Thoracic aorta (tissue), 2 donors: ENCODE data around the gene FGD6. TPM values are rescaled to one million over a fixed set of nuclear protein-coding genes. Genes with fewer than 3 reads are reported as not detected.
"Not testable (repeated sequence)": the region's sequence is repeated elsewhere in the genome, so short reads cannot be mapped to it uniquely, and the experiment has no call there.

Experiments used
- ATAC-seq: fragments of 150-250 bp; one replicate; pipeline ENCODE4 v1.8.0; 2017; ENCODE audit warnings: low read depth; ENCODE audit not compliant: insufficient number of reproducible peaks, low FRiP score
- DNase-seq: peaks from one replicate; pipeline ENCODE4 v3.0.0-alpha.2; 2020; ENCODE audit warnings: low spot score
- H3K27ac ChIP-seq, 2 donors: fragments of 200-600 bp; sonication (generic); 1 replicate in 1 of 2; 2 replicates in 1 of 2; pipeline ENCODE4 v1.5.1; 2016; ENCODE audit warnings: mild to moderate bottlenecking in 2 of 2, moderate library complexity in 2 of 2
- H3K27me3 ChIP-seq: fragments of 200-600 bp; sonication (generic); replicated peaks from 2 replicates; pipeline ENCODE4 v1.6.0; 2016; ENCODE audit warnings: mild to moderate bottlenecking; ENCODE audit not compliant: insufficient read depth
- H3K36me3 ChIP-seq: fragments of 200-600 bp; sonication (generic); one replicate; pipeline ENCODE4 v1.5.1; 2016
- H3K4me1 ChIP-seq, 2 donors: fragments of 200-600 bp; sonication (generic); 1 replicate in 1 of 2; 2 replicates in 1 of 2; pipeline versions ENCODE4 v1.5.1 to v1.6.0; 2016; ENCODE audit warnings: low read depth in 2 of 2, mild to moderate bottlenecking in 1 of 2; ENCODE audit not compliant: control insufficient read depth in 1 of 2
- H3K4me3 ChIP-seq: fragments of 200-600 bp; sonication (generic); 2 replicates; pipeline ENCODE4 v1.5.1; 2016; ENCODE audit warnings: mild to moderate bottlenecking
- H3K9me3 ChIP-seq: fragments of 200-600 bp; sonication (generic); 2 replicates; pipeline ENCODE4 v1.5.1; 2016
- total RNA-seq, 2 donors: library from RNA; depleted of rRNA; stranded (reverse); fragments of >200 nt; gene quantifications; one replicate each; pipeline versions ENCODE4 v1.1.0 to v1.2.3, GENCODE V29; 2016
- TF ChIP-seq, protein P1 (sequence below): fragments of 200-600 bp; sonication (generic); IDR thresholded peaks from one replicate; pipeline ENCODE4 v1.5.1; 2019; ENCODE audit warnings: antibody characterized with exemption

Gene FGD6
- total RNA-seq, 2 donors from 2014 or later = 8.4 to 9.8 TPM

DNA sequence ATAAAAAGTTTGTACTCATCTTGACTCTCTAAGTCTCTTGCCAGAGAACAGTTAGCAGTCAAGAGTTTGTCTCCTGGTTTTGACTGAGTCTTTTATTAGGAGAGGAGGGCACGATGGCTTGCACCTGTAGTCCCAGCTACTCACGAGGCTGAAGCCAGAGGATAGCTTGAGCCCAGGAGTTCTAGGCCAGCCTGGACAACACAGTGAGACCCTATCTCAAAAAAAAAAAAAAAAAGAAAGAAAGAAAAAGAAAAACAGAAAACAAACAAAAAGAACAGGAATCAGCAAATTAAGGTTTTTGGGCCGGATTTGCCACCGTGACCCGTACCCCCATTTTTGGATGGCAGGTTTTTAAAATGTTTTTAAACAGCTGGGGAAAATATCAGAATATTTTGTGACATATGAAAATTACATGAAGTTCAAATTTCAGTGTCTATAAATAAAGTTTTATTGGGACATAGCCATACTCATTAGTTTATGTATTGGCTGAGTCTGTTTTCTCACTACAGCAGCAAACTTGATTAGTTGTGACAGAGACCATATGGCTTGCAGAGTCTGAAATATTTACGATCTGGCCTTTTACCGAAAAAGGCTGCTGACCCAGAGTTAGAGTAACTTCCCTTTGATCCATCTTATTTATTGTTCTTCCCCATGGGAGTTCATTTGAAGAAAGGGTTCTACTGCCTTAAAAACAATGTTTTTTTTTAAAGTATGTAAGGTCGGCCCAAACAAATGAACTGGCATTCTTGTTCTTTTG lies 31.5 kb upstream of the FGD6 start:
- Histone ChIP-seq H3K36me3 (peaks cover 8% of the 10 kb centered on the region), H3K4me3 (no peak overlapping the region), H3K9me3 (no peaks in the 10 kb centered on the region), H3K27ac (no peak overlapping the region), H3K4me1 (peaks cover 20 to 64% of the 10 kb centered on the region in 2 donors), H3K27me3 (no peaks in the 10 kb centered on the region)
- no peak for ATAC-seq
- no peak for DNase-seq
- TF ChIP-seq, protein P1, sequence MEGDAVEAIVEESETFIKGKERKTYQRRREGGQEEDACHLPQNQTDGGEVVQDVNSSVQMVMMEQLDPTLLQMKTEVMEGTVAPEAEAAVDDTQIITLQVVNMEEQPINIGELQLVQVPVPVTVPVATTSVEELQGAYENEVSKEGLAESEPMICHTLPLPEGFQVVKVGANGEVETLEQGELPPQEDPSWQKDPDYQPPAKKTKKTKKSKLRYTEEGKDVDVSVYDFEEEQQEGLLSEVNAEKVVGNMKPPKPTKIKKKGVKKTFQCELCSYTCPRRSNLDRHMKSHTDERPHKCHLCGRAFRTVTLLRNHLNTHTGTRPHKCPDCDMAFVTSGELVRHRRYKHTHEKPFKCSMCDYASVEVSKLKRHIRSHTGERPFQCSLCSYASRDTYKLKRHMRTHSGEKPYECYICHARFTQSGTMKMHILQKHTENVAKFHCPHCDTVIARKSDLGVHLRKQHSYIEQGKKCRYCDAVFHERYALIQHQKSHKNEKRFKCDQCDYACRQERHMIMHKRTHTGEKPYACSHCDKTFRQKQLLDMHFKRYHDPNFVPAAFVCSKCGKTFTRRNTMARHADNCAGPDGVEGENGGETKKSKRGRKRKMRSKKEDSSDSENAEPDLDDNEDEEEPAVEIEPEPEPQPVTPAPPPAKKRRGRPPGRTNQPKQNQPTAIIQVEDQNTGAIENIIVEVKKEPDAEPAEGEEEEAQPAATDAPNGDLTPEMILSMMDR = no peak

DNA sequence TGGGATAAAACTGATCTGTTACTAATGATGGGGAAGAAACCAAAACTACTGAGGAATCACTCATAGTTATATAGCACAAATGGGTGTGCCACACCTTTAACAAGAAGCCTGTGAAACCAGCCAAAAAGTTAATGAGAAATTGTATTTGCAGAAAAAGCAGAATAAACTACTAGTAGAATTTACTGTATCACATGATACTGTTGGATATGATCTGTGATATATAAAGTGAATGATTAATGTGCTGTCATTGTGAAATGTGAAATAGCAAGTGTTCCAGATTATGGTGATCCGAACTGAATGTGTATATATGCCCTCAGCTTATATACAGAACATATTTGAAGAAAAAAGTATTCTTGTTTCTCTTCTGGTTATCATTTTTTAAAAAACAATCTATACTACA lies 30.8 kb upstream of the FGD6 start:
- Histone ChIP-seq H3K36me3 (peaks cover 5% of the 10 kb centered on the region), H3K27ac (no peak overlapping the region), H3K27me3 (no peaks in the 10 kb centered on the region), H3K9me3 (no peaks in the 10 kb centered on the region), H3K4me1 (peaks cover 20 to 71% of the 10 kb centered on the region in 2 donors), H3K4me3 (no peak overlapping the region)
- DNase-seq = no peak
- TF ChIP-seq, protein P1 = no peak
- ATAC-seq = no peak

GRCh38 chr12:95244350-95244749 lies 27.1 kb upstream of the FGD6 start:
- TF ChIP-seq, protein P1 = no peak

GRCh38 chr12:95243497-95244183 lies 26.4 kb upstream of the FGD6 start:
- no peaks in the 10 kb centered on the region for H3K9me3 ChIP-seq
- H3K4me3 ChIP-seq = no peak overlapping the region
- DNase-seq (no peak), ATAC-seq (no peak)
- peaks cover 41 to 79% of the 10 kb centered on the region in 2 donors for H3K4me1 ChIP-seq
- TF ChIP-seq, protein P1 = no peak
- H3K27ac ChIP-seq = peak overlapping the region in 1 of 2 donors; percentile 18
- no peaks in the 10 kb centered on the region for H3K27me3 ChIP-seq
- no peaks in the 10 kb centered on the region for H3K36me3 ChIP-seq

More at GRCh38 chr12:95244350-95244749, 27.1 kb upstream of the FGD6 start:
- H3K9me3 ChIP-seq = no peaks in the 10 kb centered on the region
- H3K36me3 ChIP-seq = no peaks in the 10 kb centered on the region
- H3K27ac ChIP-seq = no peak overlapping the region
- ATAC-seq (no peak), DNase-seq (no peak)
- H3K4me1 ChIP-seq = peaks cover 37 to 78% of the 10 kb centered on the region in 2 donors
- no peaks in the 10 kb centered on the region for H3K27me3 ChIP-seq
- no peak overlapping the region for H3K4me3 ChIP-seq

DNA sequence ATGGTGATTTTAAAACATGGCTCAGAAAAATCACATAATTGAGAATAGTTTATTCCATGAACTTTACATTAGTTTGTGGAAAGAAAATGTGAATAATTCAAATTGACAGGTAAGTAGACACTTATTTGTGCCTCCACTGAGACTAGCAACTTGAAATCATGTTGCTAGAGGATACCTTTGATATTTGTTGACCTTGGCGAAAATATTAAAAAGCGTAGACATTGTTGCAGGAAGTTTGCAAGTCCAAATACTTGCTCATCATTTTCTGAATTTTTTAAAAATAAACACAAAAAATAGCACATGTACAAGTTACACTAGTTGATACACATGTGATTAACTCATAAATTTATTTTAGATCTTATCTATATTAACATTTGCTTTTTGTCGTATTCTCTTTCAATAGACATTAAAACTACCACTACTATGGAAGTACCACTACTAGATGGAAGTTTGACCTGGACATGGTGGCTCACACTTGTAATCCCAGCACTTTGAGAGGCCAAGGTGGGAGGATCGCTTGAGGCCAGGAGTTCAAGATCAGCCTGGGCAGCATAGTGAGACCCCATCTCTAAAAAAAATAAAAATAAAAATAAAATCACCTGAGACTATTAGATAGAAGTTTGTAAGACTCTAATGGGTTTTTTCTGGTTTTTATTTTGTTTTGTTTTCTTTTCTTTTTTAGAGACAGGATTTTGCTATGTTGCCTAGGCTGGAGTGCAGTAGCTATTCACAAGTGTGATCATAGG lies 24.7 kb upstream of the FGD6 start:
- H3K4me3 ChIP-seq = no peak overlapping the region
- H3K9me3 ChIP-seq = no peaks in the 10 kb centered on the region
- TF ChIP-seq, protein P1 = no peak
- no peak for DNase-seq
- no peaks in the 10 kb centered on the region for H3K27me3 ChIP-seq
- H3K27ac ChIP-seq = peak overlapping the region; percentile 63 to 90
- peaks cover 41 to 88% of the 10 kb centered on the region in 2 donors for H3K4me1 ChIP-seq
- no peak for ATAC-seq
- no peaks in the 10 kb centered on the region for H3K36me3 ChIP-seq

- not testable (repeated sequence) for H3K9me3 ChIP-seq, H3K27me3 ChIP-seq, DNase-seq, H3K36me3 ChIP-seq, ATAC-seq
- peaks cover 37 to 80% of the 10 kb centered on the region in 2 donors for H3K4me1 ChIP-seq
- peak overlapping the region; percentile 63 to 90 for H3K27ac ChIP-seq
- H3K4me3 ChIP-seq = peak overlapping the region; percentile 31
Observed at GRCh38 chr12:95241138-95241537, 23.9 kb upstream of the FGD6 start.
